SH-SY5Y (cell line): ENCODE results near the gene EPC1.

ENCODE experiments used
- GATA2 ChIP-seq: IDR thresholded peaks from 2 replicates; pipeline ENCODE4 v1.6.1; 2011; ENCODE audit warnings: mild to moderate bottlenecking, low read depth, low read length
- GATA3 ChIP-seq: IDR thresholded peaks from 2 replicates; pipeline ENCODE4 v1.6.1; 2011; ENCODE audit warnings: low read depth, mild to moderate bottlenecking, low read length, moderate library complexity

The EPC1 gene

DNA sequence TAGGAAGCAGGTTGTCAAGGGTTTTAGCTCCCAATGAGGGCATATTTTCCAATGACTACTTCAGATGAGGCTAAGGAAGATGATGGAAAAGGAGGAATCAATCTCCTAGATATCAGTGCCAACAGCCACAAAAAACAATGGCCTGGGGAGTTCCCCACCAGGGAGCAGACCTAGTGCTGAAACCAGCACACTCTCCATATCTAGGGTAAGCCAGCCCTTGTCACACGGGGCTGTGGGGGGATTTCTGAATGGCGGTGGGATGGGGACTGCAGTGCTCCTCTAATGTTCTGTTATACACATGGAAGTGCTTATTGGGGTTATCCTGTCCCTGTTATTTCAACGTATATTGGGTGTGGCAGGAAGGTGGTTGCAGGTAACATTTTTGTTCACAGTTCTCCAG is 18.5 kb downstream of the EPC1 start:
- TF ChIP-seq GATA2 (no peak), GATA3 (no peak)

DNA sequence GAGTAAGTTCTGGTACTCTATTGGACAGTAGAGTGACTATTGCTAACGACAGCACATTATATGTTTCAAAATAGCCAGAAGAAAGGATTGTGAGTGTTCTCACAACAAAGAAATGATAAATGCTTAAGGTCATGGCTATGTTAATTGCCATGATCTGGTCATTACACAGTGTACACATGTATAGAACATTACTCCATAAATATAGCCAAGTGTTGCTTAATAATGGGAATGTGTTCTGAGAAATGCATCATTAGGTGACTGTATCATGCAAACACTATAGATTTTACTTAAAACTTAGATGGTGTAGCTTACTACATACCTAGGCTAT is 19.6 kb downstream of the EPC1 start:
- no peak for TF ChIP-seq GATA3
- TF ChIP-seq GATA2: no peak

DNA sequence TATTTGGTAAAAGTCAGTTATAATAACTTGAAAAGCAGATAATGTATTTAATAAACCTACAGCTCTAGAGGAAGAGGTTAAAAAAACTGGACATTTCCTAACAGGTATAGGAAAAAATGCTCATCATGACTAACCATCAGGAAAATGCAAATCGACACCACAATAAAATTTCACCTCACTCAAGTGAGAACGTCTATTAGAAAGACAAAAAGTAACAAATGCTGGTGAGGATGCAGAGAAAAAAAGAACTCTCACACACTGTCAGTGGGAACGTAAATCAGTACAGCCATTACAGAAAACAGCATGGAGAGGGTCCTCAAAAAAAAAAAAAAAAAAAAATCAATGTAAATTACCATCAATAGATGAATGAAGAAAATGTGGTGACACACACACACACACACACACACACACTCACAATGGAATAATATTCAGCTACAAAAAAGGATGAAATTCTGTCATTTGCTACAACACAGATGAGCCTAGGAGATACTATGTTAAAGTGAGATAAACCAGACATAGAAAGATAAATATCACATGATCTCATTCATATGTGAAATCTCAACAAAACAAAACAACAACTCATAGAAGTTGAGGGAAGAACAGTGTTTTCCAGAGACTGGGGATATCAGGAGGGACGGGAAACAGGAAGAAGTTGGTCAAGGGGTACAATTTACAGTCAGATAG is 20.1 kb downstream of the EPC1 start:
- TF ChIP-seq GATA2 (peak; percentile 12; the same call in 1 of the 2 replicates), GATA3 (peak; percentile 43; the same call in 1 of the 2 replicates)

DNA sequence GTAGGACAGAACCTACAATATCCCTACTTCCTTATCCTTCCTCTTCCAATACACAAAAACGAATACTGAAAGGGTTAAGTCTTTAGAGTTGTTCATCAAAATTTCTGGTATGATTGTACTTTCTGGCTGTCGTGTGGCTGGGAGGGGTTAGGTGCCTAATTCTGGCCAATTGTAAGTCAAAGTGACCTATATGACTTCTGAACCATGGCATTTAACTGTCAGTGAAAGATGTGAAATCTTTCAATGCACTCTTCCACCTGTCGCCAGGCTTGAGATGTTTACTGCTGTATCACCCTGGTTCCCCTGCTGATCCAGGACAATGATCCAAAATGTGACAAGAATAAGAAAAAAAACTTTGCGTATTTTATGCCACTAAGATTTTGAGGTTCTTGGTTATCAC is 20.8 kb downstream of the EPC1 start:
- no peak for TF ChIP-seq GATA3
- TF ChIP-seq GATA2: no peak

DNA sequence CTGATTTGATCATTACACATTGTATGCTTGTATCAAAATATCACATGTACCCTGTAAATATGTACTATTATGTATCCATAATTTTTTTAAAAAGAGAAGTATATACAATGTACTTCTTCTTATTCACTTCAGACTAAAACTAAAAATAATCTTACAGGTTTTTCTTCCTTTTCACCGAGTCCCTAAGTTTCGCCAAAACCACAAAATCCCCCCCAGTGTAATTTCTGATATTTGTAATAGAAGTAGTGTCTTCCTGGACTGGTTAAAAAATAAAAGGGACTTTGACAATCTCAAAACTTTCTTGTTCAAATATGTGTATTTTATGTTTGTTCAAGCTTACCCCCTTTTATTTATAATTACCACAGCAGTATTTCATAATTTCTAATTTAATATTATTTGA is 23.9 kb downstream of the EPC1 start:
- no peak for TF ChIP-seq GATA2

DNA sequence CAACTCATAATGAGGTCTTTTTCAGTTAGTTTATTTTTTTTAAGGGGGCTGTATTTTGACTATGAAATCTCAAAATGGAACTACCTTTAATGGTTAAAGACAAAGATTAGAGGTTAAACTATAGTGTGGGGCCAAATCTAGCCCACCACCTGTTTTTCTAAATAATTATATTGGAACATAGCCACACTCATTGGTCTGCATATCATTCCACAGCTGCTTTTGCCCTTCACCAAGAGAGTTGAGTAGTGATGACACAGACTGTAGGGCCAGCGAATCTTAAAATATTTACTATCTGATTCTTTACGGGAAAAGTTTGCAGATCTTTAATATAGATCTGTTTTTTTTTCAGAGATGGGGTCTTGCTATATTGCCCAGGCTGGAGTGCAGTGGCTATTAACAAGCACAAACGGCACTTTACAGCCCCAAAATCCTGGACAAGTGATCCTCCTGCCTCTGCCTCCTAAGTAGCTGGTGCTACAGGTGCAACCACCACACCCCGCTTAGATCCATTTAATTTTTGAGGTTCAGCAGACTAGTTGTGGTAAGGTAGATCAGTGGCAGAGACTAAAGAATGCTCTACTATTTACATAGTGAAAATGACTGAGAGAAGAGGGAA is 25.8 kb downstream of the EPC1 start:
- TF ChIP-seq GATA3: no peak
- no peak for TF ChIP-seq GATA2

DNA sequence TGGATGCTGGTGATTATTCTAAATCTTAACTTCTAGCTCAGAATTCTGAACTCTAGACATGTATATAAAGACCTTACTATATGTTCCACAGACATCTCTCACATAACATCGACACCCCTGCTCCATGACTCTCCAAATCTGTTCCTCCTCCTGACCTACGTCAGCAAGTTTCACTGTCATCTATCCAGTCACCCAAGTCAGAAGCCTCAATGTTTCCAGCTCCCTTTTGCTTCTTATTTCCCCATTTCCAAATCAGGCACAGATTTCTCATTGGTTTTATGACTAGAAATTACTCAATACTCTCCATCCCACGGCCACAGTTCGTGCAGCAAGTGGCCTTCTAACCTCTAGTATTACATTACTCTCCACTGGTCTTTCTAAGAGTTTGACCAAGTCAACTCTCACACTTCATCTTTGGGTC is 28.5 kb downstream of the EPC1 start:
- TF ChIP-seq GATA3: no peak
- TF ChIP-seq GATA2: no peak

DNA sequence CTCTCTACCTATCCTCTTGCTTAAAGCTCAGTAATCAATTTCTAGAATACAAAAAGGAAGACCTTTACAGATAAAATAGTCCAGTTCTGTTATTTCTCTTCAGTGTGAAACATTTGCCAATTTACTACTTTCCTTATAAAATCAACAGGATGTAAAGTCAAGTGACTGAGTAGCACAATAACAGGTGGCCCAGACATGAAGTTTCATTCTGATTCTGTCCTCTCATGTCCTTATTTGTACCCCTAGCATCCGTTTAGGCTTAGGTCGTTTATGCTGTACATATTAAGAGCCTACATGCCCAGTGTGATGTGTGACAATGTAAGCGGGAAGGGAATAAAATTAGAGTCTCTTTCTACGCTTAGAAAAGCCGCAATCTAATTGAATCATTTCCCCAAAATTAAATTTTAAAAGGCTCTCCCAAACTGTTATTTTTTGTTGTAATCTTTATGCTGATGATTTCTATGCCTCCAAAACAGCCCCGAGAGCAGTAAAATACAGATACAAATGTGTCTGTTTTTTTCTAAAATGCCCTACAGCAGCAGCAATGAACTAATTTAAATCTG is 29.1 kb downstream of the EPC1 start:
- TF ChIP-seq GATA3: no peak

DNA sequence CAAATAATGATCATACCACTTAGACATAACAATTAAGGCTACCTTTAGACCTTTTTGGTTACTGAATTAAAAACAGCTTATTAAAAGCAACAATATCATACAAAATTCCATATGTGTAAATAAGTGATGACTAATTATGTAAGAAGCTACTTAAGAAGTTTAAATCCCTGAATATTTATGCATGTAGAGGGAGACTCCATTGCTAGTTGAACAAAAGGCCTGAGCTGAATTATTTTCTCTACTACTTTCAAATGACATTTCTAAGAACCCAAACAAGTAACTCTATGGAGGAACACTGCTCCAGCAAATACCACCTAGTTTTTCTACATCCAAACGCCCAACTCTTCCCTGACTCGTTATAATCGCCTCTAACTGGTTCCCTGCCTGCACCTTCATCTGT is 31.5 kb downstream of the EPC1 start:
- TF ChIP-seq GATA2 (no peak), GATA3 (no peak)

DNA sequence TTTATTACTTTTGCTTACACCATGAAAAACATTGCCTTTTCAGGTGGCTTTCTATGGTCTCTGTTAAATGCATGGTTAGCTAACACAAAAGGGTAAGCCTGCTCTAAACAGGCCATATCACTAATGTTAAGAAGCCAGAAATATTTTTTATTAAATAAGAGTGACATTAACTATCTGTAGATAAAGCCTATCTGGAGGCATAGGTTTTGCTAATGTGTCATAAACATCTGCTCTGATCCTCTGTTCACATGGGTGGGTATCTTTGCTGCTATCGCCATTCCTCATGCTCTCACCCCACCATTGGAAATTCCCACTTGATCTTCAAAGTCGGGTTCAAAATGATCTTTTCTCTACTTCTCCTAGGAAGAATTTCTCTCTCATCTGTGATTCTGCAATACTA is 32.4 kb downstream of the EPC1 start:
- TF ChIP-seq GATA3 (peak; percentile 61; the same call in 1 of the 2 replicates), GATA2 (peak; percentile 79)

DNA sequence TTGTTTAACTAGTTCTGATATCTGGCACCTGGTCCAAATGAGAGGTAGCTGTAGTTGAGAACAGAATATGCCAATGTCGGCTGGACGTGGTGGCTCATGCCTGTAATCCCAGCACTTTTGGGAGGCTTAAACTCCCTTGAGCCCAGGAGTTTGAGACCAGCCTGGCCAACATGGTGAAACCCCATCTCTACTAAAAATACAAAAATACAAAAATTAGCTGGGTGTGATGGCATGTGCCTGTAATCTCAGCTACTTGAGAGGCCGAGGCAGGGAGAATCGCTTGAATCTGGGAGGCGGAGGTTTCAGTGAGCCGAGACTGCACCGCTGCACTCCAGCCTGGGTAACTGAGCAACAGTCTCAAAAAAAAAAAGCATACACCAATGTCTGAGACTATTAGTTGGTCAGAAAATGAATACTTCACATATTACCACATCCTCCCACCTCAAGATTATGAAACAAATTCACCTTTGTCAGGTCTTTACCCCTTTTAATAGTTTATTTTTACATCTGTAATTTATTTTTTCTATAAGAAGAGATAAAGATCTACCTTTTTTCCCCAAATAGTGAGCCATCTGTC is 38.8 kb downstream of the EPC1 start:
- TF ChIP-seq GATA2: no peak
- TF ChIP-seq GATA3: no peak

DNA sequence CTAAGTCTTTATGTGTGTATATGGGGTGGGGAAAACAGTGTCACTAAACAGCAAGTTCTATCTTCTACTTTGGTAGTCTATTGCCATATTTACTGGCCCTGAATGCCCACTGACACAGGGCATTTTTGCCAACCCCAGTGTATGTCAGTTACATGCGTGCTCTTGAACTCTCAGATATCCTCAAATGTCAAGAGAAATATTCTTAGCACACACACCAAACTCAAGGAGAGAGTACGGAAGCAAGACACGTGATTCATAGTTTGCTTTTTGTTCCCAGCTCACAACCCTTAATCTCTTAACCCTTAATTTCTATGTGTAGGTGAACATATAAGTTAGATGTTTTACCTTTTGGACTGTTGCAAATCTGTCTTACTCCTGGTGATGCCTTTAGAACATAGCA is 39.3 kb downstream of the EPC1 start:
- TF ChIP-seq GATA3 (no peak), GATA2 (no peak)

DNA sequence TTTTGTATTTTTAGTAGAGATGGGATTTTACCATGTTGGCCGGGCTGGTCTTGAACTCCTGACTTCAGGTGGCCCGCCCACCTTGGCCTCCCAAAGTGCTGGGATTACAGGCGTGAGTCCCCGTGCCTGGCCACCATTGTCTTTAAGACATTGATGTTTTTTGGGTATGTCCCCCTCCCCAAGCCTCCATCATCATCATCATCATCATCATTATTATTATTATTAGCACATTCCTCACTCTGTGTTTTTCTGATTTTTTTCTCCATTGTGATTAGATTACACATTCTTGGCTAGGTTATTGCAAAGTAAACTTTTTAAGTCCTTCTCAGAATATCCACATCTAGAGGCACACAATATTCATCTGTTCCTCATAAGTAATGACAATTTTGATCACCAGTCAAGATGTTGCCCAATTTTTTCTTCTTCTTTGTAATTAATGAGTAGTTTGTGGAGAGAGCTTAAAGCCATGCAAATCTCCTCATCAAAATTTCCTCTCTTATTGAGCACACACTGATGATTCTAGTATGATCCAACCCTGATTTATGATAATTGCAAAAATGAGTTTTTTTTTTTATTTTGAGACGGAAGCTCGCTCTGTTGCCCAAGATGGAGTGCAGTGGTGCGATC is 47.5 kb downstream of the EPC1 start:
- TF ChIP-seq GATA3 (no peak), GATA2 (no peak)

DNA sequence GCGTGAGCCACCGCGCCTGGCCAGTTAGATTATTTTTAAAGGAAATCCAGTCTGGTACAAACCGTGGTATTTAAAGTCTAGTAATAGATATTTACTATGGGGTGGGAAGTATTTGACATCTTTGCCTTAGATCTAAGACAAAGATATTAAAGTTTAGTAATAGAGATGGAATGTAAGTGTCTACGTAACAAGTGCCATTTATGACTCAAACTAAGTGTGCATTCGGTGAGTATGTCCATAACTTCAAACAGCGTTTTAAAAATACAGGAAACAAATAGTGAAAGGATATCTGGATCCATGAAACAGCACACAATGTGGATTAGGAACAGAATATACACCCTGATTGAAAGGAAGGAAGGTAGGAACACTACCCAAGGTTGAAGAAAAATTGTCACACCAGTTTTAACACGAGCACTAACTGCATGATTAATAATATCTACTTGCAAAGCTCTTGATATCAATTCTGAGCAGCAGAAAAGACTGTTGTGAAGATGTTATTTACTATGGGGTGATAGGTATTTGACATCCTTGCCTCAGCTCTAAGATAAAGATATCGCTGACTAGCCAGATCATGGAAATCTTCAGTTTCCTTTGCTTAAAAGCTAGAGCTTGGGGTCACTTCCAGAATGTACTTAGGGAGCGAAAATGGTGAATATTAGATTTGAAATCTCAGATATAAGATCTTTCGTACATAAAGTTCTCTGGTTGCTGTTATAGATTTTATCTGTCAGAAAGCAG is 48.7 kb downstream of the EPC1 start:
- no peak for TF ChIP-seq GATA2
- no peak for TF ChIP-seq GATA3
